ENCODE measurements around the gene GPR176.

DNA sequence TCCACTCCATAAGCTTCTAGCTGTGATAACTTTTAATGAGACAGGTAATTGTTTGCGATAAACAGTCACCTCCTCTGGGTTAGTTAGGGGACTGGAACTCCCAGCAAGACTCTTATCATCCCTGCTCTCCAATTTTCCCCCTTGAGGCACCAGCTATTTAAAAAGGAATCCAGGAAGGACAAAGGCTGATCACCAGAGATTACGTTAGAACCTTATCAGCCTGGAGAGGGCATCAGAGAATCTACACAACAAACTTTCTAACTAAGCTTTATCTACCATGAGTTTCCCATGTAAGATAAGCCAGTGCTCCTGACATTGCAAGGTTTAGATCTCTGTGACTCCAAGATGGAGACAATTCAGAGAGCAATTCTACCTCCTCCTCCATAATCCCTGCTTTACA lies 31.3 kb downstream of the GPR176 start:
- TF ChIP-seq, protein P1, sequence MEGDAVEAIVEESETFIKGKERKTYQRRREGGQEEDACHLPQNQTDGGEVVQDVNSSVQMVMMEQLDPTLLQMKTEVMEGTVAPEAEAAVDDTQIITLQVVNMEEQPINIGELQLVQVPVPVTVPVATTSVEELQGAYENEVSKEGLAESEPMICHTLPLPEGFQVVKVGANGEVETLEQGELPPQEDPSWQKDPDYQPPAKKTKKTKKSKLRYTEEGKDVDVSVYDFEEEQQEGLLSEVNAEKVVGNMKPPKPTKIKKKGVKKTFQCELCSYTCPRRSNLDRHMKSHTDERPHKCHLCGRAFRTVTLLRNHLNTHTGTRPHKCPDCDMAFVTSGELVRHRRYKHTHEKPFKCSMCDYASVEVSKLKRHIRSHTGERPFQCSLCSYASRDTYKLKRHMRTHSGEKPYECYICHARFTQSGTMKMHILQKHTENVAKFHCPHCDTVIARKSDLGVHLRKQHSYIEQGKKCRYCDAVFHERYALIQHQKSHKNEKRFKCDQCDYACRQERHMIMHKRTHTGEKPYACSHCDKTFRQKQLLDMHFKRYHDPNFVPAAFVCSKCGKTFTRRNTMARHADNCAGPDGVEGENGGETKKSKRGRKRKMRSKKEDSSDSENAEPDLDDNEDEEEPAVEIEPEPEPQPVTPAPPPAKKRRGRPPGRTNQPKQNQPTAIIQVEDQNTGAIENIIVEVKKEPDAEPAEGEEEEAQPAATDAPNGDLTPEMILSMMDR (conservative IDR thresholded peaks at IDR 0.05), result no peak
- no peak for TF ChIP-seq ZFX (IDR thresholded peaks at IDR 0.05)
